Lung (tissue), 12 donors: ENCODE measurements around the gene SLC40A1. TPM values are rescaled to one million over a fixed set of nuclear protein-coding genes. Genes with fewer than 3 reads are reported as not detected.

ENCODE experiments used
- ATAC-seq: fragments of 200-7000 bp; cut with Tn5 transposase; one replicate; pipeline ENCODE4 v1.9.1; 2020; ENCODE audit warnings: moderate number of reproducible peaks; ENCODE audit not compliant: insufficient read depth, low FRiP score
- DNase-seq, 3 donors: peaks; one replicate each; pipeline ENCODE4 v3.0.0-alpha.2; 2013 to 2017
- H3K27ac ChIP-seq, 2 donors: one replicate each; pipeline ENCODE4 v1.5.1; 2013; ENCODE audit warnings: mild to moderate bottlenecking in 2 of 2, moderate library complexity in 2 of 2, control low read depth in 1 of 2, inconsistent platforms in 1 of 2, low read depth in 1 of 2, low read length in 1 of 2
- H3K27me3 ChIP-seq, 3 donors: one replicate each; pipeline ENCODE4 v1.5.1; 2013; ENCODE audit warnings: low read length in 2 of 3; ENCODE audit not compliant: control insufficient read depth in 3 of 3, insufficient read depth in 3 of 3
- H3K36me3 ChIP-seq, 4 donors: one replicate each; pipeline ENCODE4 v1.5.1; 2013; ENCODE audit warnings: low read length in 4 of 4, mild to moderate bottlenecking in 1 of 4, moderate library complexity in 1 of 4; ENCODE audit not compliant: control insufficient read depth in 4 of 4, insufficient read depth in 4 of 4
- H3K4me1 ChIP-seq, 5 donors: one replicate each; pipeline ENCODE4 v1.5.1; 2013; ENCODE audit warnings: low read length in 5 of 5, mild to moderate bottlenecking in 2 of 5, moderate library complexity in 1 of 5; ENCODE audit not compliant: control insufficient read depth in 5 of 5, insufficient read depth in 5 of 5
- H3K4me3 ChIP-seq: one replicate; pipeline ENCODE4 v1.5.1; 2013; ENCODE audit warnings: mild to moderate bottlenecking, control low read depth, moderate library complexity
- H3K9ac ChIP-seq, 2 donors: one replicate each; pipeline ENCODE4 v1.5.1; 2013; ENCODE audit warnings: low read length in 2 of 2, control low read depth in 1 of 2; ENCODE audit not compliant: insufficient read depth in 1 of 2
- H3K9me3 ChIP-seq, 4 donors: one replicate each; pipeline ENCODE4 v1.5.1; 2013; ENCODE audit warnings: low read length in 3 of 4, mild to moderate bottlenecking in 1 of 4, moderate library complexity in 1 of 4; ENCODE audit not compliant: control insufficient read depth in 4 of 4, insufficient read depth in 3 of 4
- WGBS, 2 donors: extraction: QIAGEN DNeasy Blood & Tissue Kit; methylation state at CpG; one replicate each; pipeline ENCODE4 v1.1.7; 2013; 5-methylcytosine and 5-hydroxymethylcytosine counted together
- polyA plus RNA-seq, 2 donors: library from polyadenylated mRNA; stranded (reverse); fragments of 200-250 nt; gene quantifications; one replicate each; pipeline ENCODE4 v1.2.1, GENCODE V29; 2013
- total RNA-seq, 2 donors: library from RNA; depleted of rRNA in 1 of 2; stranded (reverse); fragments of >200 nt in 1 of 2; gene quantifications; one replicate each; pipeline ENCODE4 v1.2.1, GENCODE V29; 2014 to 2021
- TF ChIP-seq, protein P1 (sequence below): IDR thresholded peaks from 2 replicates; pipeline ENCODE4 v1.5.1; 2012; ENCODE audit warnings: mild to moderate bottlenecking; ENCODE audit errors: control extremely low read depth, extremely low read depth
- donor health status: control.
- donor health status: control.
- donor health status: Bipolar disorder and iron deficiency.
- donor health status: healthy.
- donor health status: DM: yes; HTN: yes; CAD: no.

SLC40A1 gene
- total and polyA plus RNA-seq, 4 donors: 50.2 to 553 (median 75.8) TPM

GRCh38 chr2:189516546-189516945, 64.0 kb downstream of the SLC40A1 start:
- no peak overlapping the region for H3K9ac ChIP-seq
- H3K36me3 ChIP-seq: no peaks in the 10 kb centered on the region
- DNase-seq (no peak), ATAC-seq (no peak)
- H3K4me3 ChIP-seq: no peak overlapping the region
- peaks cover 0 to 28% (median 0%) of the 10 kb centered on the region in 5 donors for H3K4me1 ChIP-seq
- WGBS, 2 donors: 19 to 38% methylated on average over 3 of the region's 3 CpGs
- H3K9me3 ChIP-seq: peaks cover 0 to 2% (median 0%) of the 10 kb centered on the region in 4 donors
- TF ChIP-seq, protein P1, sequence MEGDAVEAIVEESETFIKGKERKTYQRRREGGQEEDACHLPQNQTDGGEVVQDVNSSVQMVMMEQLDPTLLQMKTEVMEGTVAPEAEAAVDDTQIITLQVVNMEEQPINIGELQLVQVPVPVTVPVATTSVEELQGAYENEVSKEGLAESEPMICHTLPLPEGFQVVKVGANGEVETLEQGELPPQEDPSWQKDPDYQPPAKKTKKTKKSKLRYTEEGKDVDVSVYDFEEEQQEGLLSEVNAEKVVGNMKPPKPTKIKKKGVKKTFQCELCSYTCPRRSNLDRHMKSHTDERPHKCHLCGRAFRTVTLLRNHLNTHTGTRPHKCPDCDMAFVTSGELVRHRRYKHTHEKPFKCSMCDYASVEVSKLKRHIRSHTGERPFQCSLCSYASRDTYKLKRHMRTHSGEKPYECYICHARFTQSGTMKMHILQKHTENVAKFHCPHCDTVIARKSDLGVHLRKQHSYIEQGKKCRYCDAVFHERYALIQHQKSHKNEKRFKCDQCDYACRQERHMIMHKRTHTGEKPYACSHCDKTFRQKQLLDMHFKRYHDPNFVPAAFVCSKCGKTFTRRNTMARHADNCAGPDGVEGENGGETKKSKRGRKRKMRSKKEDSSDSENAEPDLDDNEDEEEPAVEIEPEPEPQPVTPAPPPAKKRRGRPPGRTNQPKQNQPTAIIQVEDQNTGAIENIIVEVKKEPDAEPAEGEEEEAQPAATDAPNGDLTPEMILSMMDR: no peak
- no peaks in the 10 kb centered on the region for H3K27me3 ChIP-seq
- H3K27ac ChIP-seq: no peak overlapping the region

- Histone ChIP-seq H3K4me1 (peaks cover 0 to 27% (median 0%) of the 10 kb centered on the region in 5 donors), H3K9me3 (peaks cover 0 to 2% (median 0%) of the 10 kb centered on the region in 4 donors), H3K9ac (no peak overlapping the region), H3K27ac (no peak overlapping the region), H3K27me3 (no peaks in the 10 kb centered on the region), H3K36me3 (no peaks in the 10 kb centered on the region), H3K4me3 (no peak overlapping the region)
- WGBS, 2 donors: 46 to 50% methylated on average over 1 of the region's 1 CpG
- TF ChIP-seq, protein P1: no peak
- peak in 2 of 3 donors; percentile 40 to 57 for DNase-seq
- no peak for ATAC-seq
These were observed 65.3 kb downstream of the SLC40A1 start for GRCh38 chr2:189515264-189515663.

GRCh38 chr2:189514104-189514503, 66.5 kb downstream of the SLC40A1 start:
- no peak overlapping the region for H3K27ac ChIP-seq

More at GRCh38 chr2:189514104-189514503, 66.5 kb downstream of the SLC40A1 start:
- Histone ChIP-seq H3K4me1 (peaks cover 0 to 22% (median 0%) of the 10 kb centered on the region in 5 donors), H3K4me3 (no peak overlapping the region), H3K9me3 (peaks cover 0 to 2% (median 0%) of the 10 kb centered on the region in 4 donors), H3K9ac (no peak overlapping the region), H3K36me3 (no peaks in the 10 kb centered on the region), H3K27me3 (no peaks in the 10 kb centered on the region)
- no peak for ATAC-seq
- no peak for DNase-seq
- WGBS, 2 donors: 48 to 62% methylated on average over 3 of the region's 3 CpGs
- TF ChIP-seq, protein P1: no peak
